ENCODE measurements around the gene SMTNL2. TPM values are rescaled to one million over a fixed set of nuclear protein-coding genes. Genes with fewer than 3 reads are reported as not detected.

Gene SMTNL2
- total and polyA plus RNA-seq, 2 of the 4 experiments (the other 2 are of a cell fraction), result not detected

GRCh38 chr17:4536259-4536741, 48.0 kb upstream of the SMTNL2 start:
- Histone ChIP-seq H3K36me3 (ENCODE audit: control insufficient read depth, insufficient read depth, low read length) (peaks cover 24% of the 10 kb centered on the region), H2BK120ac (ENCODE audit: low read depth, low read length) (no peak overlapping the region), H4K20me1 (ENCODE audit: insufficient read depth, low read length) (peaks cover 9% of the 10 kb centered on the region), H3K9me1 (ENCODE audit: insufficient read depth, low read length) (no peaks in the 10 kb centered on the region), H2BK20ac (ENCODE audit: low read depth, low read length) (no peak overlapping the region), H3K14ac (replicated peaks; ENCODE audit: low read depth, low read length) (no peak overlapping the region), H3K9me3 (ENCODE audit: control insufficient read depth, insufficient read depth, low read length) (no peaks in the 10 kb centered on the region), H3K79me1 (ENCODE audit: low read depth in 1 of 2, low read length in 2 of 2) (no peaks in the 10 kb centered on the region), H2AFZ (replicated peaks; ENCODE audit: low read length, poor library complexity) (no peak overlapping the region), H2AK5ac (ENCODE audit: low read depth, low read length) (no peak overlapping the region), H2BK5ac (ENCODE audit: low read depth, low read length, poor library complexity, severe bottlenecking) (no peak overlapping the region), H4K5ac (ENCODE audit: low read depth, low read length) (no peak overlapping the region; the same call in 1 of the 2 replicates), H3K4ac (ENCODE audit: low read depth, low read length) (no peak overlapping the region), H3K27ac (ENCODE audit: insufficient read depth, low read length) (no peak overlapping the region), H4K8ac (ENCODE audit: low read depth in 2 of 2, low read length in 2 of 2) (no peak overlapping the region), H2AK9ac (replicated peaks; ENCODE audit: low read depth, low read length, poor library complexity) (no peak overlapping the region), H3K9ac (ENCODE audit: low read depth, low read length) (no peak overlapping the region), H3K4me3 (ENCODE audit: insufficient read depth, low read depth, low read length) (no peak overlapping the region), H3K4me2 (ENCODE audit: low read depth, low read length) (peak overlapping the region; percentile 33; the same call in 1 of the 2 replicates), H3K18ac (ENCODE audit: low read depth, low read length) (no peak overlapping the region), H4K91ac (ENCODE audit: insufficient read depth, low read depth, low read length) (no peak overlapping the region), H3K56ac (ENCODE audit: extremely low read depth, insufficient read depth, low read length) (no peak overlapping the region), H3K23ac (ENCODE audit: low read depth, low read length) (no peak overlapping the region), H3K27me3 (ENCODE audit: control insufficient read depth, insufficient read depth, low read length) (peaks cover 6% of the 10 kb centered on the region; the same call in 1 of the 2 replicates), H2BK15ac (ENCODE audit: low read depth, low read length) (no peak overlapping the region), H3K4me1 (ENCODE audit: control insufficient read depth, insufficient read depth, low read length) (peaks cover 3% of the 10 kb centered on the region; the same call in 1 of the 2 replicates)
- ATAC-seq (ENCODE audit: low read depth) (peak; percentile 27), DNase-seq (no peak)
- in situ Hi-C loops (cut with MboI; ENCODE audit: low sequenced_read_pairs) (no loop called here), dilution Hi-C loops (cut with HindIII; ENCODE audit: low sequenced_read_pairs, unreplicated experiment) (no loop called here), intact Hi-C loops (cut with micrococcal nuclease) (loop anchor here (5.0 kb wide), 1 partner anchor 114 kb away; no protein-coding TSS in a partner anchor)
- ChIA-PET CTCF (no interaction called here), POLR2A (ENCODE audit: unreplicated experiment) (no interaction called here)
- TF ChIP-seq SMC3 (IDR thresholded peaks at IDR 0.05; ENCODE audit: low read depth, low read length) (no peak), FOS (IDR thresholded peaks at IDR 0.05; ENCODE audit: low read depth, low read length) (no peak), MXI1 (IDR thresholded peaks at IDR 0.05; ENCODE audit: borderline replicate concordance, low read depth, low read length) (no peak), NFE2L2 (IDR thresholded peaks at IDR 0.05; ENCODE audit: low read depth, low read length) (no peak), MAFK (IDR thresholded peaks at IDR 0.05; ENCODE audit: low read depth, low read length) (no peak)
- BruUV-seq (replicated peaks), result no TSS peak
- 60% methylated on average over 3 of the region's 19 CpGs; no CpG with 5 or more reads in 1 of the 2 experiments for WGBS, 2 experiments (ENCODE audit: extremely low coverage in 2 of 2, insufficient read length in 1 of 2)

All from IMR-90 (cell line).